K562 (cell line): ENCODE measurements around the gene KAZALD1. TPM values are rescaled to one million over a fixed set of nuclear protein-coding genes. Genes with fewer than 3 reads are reported as not detected.
A peak's percentile ranks its signal among the peaks of the same experiment; 100 is the strongest.

Source experiments
- ATAC-seq: fragments of 200-7000 bp; cut with Tn5 transposase; 3 replicates; pipeline ENCODE4 v1.9.1; 2020; ENCODE audit warnings: moderate library complexity
- BruUV-seq: library from RNA; stranded (reverse); fragments of 400-500 nt; replicated peaks from 2 replicates; lab custom pipeline; 2021; lab: Mats Ljungman, UMichigan
- CTCF ChIA-PET: fragments of 300-600 bp; formaldehyde crosslinking; extraction: SDS; loops from one replicate; lab custom pipeline; 2021; ENCODE audit warnings: low intra/inter-chr PET ratio; lab: Yijun Ruan, JAX
- POLR2A ChIA-PET: fragments of 300-600, 350-650 bp; sonication (Branson Sonifier 250); formaldehyde crosslinking; extraction: SDS; loops from one replicate; lab custom pipeline; 2021; ENCODE audit warnings: antibody characterized with exemption, inconsistent platforms; lab: Yijun Ruan, JAX
- DNase-seq, 4 experiments: peaks; one replicate each; pipeline versions ENCODE4 v3.0.0 to v3.0.0-alpha.2; 2011 to 2018; ENCODE audit warnings: low spot score in 3 of 4, mixed read lengths in 3 of 4; ENCODE audit errors: extremely low read depth in 1 of 4
- FAIRE-seq: peaks from 2 replicates; lab custom pipeline; 2011; peaks lifted over from hg19 to GRCh38; lab: Jason Lieb, UNC
- H2AFZ ChIP-seq: 2 replicates; pipeline ENCODE4 v1.6.0; 2011; ENCODE audit warnings: low read depth, low read length, control low read depth, inconsistent platforms
- H3K27ac ChIP-seq: fragments of 200-600 bp; 3 replicates; pipeline ENCODE4 v1.8.0; 2011; ENCODE audit warnings: low read depth, mild to moderate bottlenecking, control low read depth, inconsistent platforms, low read length, moderate library complexity, mixed read lengths; ENCODE audit errors: extremely low read depth
- H3K27me3 ChIP-seq, 2 experiments: fragments of 300-600 bp in 1 of 2; 2 replicates in 1 of 2; 3 replicates in 1 of 2; pipeline versions ENCODE4 v1.6.0 to v1.8.0; 2011; ENCODE audit warnings: inconsistent platforms in 2 of 2, low read length in 2 of 2, mild to moderate bottlenecking in 1 of 2, mixed read lengths in 1 of 2, moderate library complexity in 1 of 2; ENCODE audit not compliant: control insufficient read depth in 2 of 2, insufficient read depth in 2 of 2
- H3K36me3 ChIP-seq: fragments of 300-600 bp; 3 replicates; pipeline ENCODE4 v1.8.0; 2011; ENCODE audit warnings: mild to moderate bottlenecking, low read length, inconsistent platforms; ENCODE audit not compliant: control insufficient read depth, insufficient read depth
- H3K4me1 ChIP-seq, 2 experiments: fragments of 200-600 bp in 1 of 2; replicated peaks in 1 of 2; 2 replicates in 1 of 2; 3 replicates in 1 of 2; pipeline versions ENCODE4 v1.5.1 to v1.8.0; 2011; ENCODE audit warnings: inconsistent platforms in 2 of 2, low read length in 2 of 2, mild to moderate bottlenecking in 1 of 2, mixed read lengths in 1 of 2, moderate library complexity in 1 of 2; ENCODE audit not compliant: control insufficient read depth in 2 of 2, insufficient read depth in 2 of 2
- H3K4me2 ChIP-seq: 2 replicates; pipeline ENCODE4 v1.6.1; 2011; ENCODE audit warnings: low read length, control low read depth, inconsistent platforms, mixed read lengths; ENCODE audit not compliant: insufficient read depth
- H3K4me3 ChIP-seq: fragments of 200-600 bp; sonication (generic), shearing (Covaris generic); 2 replicates; pipeline ENCODE4 v1.5.1; 2016; ENCODE audit warnings: control low read depth, inconsistent platforms
- H3K79me2 ChIP-seq: fragments of 200-600 bp; 3 replicates; pipeline ENCODE4 v1.8.0; 2011; ENCODE audit warnings: low read length, inconsistent platforms; ENCODE audit not compliant: control insufficient read depth, insufficient read depth
- H3K9ac ChIP-seq, 2 experiments: 2 replicates each; pipeline versions ENCODE4 v1.6.0 to v1.6.1; 2011; ENCODE audit warnings: low read depth in 2 of 2, low read length in 2 of 2, control low read depth in 1 of 2, inconsistent platforms in 1 of 2, mild to moderate bottlenecking in 1 of 2, mixed read lengths in 1 of 2; ENCODE audit not compliant: insufficient read depth in 1 of 2
- H3K9me1 ChIP-seq: one replicate; pipeline ENCODE4 v1.6.0; 2011; ENCODE audit warnings: inconsistent platforms, mild to moderate bottlenecking, low read length, moderate library complexity; ENCODE audit not compliant: control insufficient read depth, insufficient read depth
- H3K9me3 ChIP-seq: replicated peaks from 2 replicates; pipeline ENCODE4 v1.5.1; 2011; ENCODE audit warnings: low read depth, low read length, inconsistent platforms; ENCODE audit not compliant: control insufficient read depth, insufficient read depth
- H4K20me1 ChIP-seq: replicated peaks from 2 replicates; pipeline ENCODE4 v1.6.1; 2011; ENCODE audit warnings: low read length, inconsistent platforms, mixed read lengths; ENCODE audit not compliant: control insufficient read depth, insufficient read depth
- WGBS: fragments of 100-300 bp; shearing (Covaris generic); methylation state at CpG from one replicate; pipeline ENCODE4 v1.1.6; 2016; ENCODE audit warnings: low coverage, mixed read lengths; ENCODE audit not compliant: insufficient coverage; ENCODE audit errors: missing lambda C conversion rate; 5-methylcytosine and 5-hydroxymethylcytosine counted together
- in situ Hi-C: fragments of 300-500 bp; cut with MboI; formaldehyde crosslinking; loops from 4 replicates; pipeline ENCODE4 v1.15.0; 2018; ENCODE audit warnings: inconsistent platforms, mixed read lengths
- intact Hi-C: fragments of 100-400 bp; cut with micrococcal nuclease; formaldehyde crosslinking; loops from 2 replicates; pipeline ENCODE4 v1.14.2; 2022
- polyA plus RNA-seq, 8 experiments: library from polyadenylated mRNA; depleted of rRNA in 4 of 8; stranded (reverse) in 5 of 8; unstranded in 3 of 8; fragments of >200 nt; fragmentation: Nextera tagmentation in 2 of 8; fragmentation: Illumina TruSeq in 1 of 8; extraction: Ambion mirVana in 2 of 8; extraction: Trizol in 1 of 8; gene quantifications; 2 replicates each; pipeline versions ENCODE4 v1.2.1 to v1.2.3, GENCODE V29; 2011 to 2014; ENCODE audit warnings: inconsistent platforms in 1 of 8, missing spikeins in 1 of 8
- total RNA-seq, 7 experiments: library from RNA; depleted of rRNA in 6 of 7; stranded (reverse); fragments of >200 nt in 6 of 7; fragmentation: Illumina TruSeq in 2 of 7; extraction: Trizol in 2 of 7; gene quantifications; 2 replicates each; pipeline versions ENCODE4 v1.2.1 to v1.2.3, GENCODE V29; 2011 to 2021; ENCODE audit warnings: low replicate concordance in 1 of 7
- TF ChIP-seq, protein P1 (sequence below): IDR thresholded peaks from 2 replicates; pipeline ENCODE4 v1.6.1; 2016; ENCODE audit warnings: missing genetic modification characterization, missing compliant biosample characterization
- TF ChIP-seq, protein P2 (sequence below): sonication (generic); formaldehyde crosslinking; IDR thresholded peaks from 2 replicates; pipeline ENCODE4 v1.8.1; 2022; ENCODE audit warnings: missing genetic modification reagents

The KAZALD1 gene
- total and polyA plus RNA-seq, 9 of the 15 experiments (the other 6 are each of a cell fraction or from before 2014, with no cell fraction given): 0.15 to 10.0 (median 4.9) TPM

DNA sequence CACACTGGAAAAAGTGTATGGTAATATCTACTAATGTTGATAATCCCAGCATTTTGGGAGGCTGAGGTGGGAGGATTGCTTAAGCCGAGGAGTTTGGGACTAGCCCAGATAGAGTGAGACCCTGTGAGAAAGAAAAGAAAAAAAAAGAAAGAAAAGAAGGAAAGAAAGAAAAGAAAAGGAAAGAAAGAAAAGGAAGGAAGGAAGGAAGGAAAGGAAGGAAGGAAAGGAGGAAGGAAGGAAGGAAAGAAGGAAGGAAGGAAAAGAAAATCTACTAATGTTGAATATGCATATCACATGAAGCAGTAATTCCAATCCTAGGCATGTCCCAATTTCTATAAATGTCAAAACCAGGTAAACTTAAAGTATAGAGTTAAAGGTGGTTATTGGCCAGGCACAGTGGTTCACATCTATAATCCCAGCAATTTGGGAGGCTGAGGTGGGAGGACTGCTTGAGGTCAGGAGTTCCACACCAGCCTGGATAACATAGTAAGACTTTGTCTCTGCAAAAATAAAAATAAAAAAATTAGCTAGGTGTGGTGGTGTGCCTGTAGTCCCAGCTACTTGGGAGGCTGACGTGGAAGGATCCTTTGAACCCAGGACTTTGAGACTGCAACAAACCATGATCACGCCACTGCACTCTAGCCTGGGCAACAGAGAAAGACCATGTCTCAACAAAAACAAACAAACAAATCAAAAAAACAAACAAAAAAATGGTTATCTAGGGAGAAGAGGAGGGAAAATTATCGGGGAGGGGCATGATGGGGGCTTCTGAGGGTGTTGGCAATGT lies 5.2 kb upstream of the KAZALD1 start:
- ATAC-seq: no peak
- no peak for FAIRE-seq
- WGBS: 96% methylated on average over 3 of the region's 4 CpGs
- H3K79me2 ChIP-seq: peaks cover 51% of the 10 kb centered on the region
- in situ Hi-C loops: no loop called here
- H3K9me1 ChIP-seq: no peaks in the 10 kb centered on the region
- intact Hi-C loops: no loop called here
- H2AFZ ChIP-seq: no peak overlapping the region
- TF ChIP-seq, protein P1, sequence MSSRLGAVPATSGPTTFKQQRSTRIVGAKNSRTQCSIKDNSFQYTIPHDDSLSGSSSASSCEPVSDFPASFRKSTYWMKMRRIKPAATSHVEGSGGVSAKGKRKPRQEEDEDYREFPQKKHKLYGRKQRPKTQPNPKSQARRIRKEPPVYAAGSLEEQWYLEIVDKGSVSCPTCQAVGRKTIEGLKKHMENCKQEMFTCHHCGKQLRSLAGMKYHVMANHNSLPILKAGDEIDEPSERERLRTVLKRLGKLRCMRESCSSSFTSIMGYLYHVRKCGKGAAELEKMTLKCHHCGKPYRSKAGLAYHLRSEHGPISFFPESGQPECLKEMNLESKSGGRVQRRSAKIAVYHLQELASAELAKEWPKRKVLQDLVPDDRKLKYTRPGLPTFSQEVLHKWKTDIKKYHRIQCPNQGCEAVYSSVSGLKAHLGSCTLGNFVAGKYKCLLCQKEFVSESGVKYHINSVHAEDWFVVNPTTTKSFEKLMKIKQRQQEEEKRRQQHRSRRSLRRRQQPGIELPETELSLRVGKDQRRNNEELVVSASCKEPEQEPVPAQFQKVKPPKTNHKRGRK (tag): peak; percentile 58; the same call in 1 of the 2 replicates
- TF ChIP-seq, protein P2, sequence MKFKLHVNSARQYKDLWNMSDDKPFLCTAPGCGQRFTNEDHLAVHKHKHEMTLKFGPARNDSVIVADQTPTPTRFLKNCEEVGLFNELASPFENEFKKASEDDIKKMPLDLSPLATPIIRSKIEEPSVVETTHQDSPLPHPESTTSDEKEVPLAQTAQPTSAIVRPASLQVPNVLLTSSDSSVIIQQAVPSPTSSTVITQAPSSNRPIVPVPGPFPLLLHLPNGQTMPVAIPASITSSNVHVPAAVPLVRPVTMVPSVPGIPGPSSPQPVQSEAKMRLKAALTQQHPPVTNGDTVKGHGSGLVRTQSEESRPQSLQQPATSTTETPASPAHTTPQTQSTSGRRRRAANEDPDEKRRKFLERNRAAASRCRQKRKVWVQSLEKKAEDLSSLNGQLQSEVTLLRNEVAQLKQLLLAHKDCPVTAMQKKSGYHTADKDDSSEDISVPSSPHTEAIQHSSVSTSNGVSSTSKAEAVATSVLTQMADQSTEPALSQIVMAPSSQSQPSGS: no peak
- TF ChIP-seq, all 486 proteins: peak for 1
- peak overlapping the region in 1 of 2 experiments; percentile 17; a peak in 2 of 4 replicates for H3K9ac ChIP-seq
- H3K9me3 ChIP-seq: no peaks in the 10 kb centered on the region
- no peak for DNase-seq
- no peaks in the 10 kb centered on the region for H3K27me3 ChIP-seq
- H4K20me1 ChIP-seq: no peaks in the 10 kb centered on the region
- CTCF ChIA-PET: no interaction called here
- H3K36me3 ChIP-seq: peaks cover 24% of the 10 kb centered on the region; the same call in 2 of the 3 replicates
- H3K27ac ChIP-seq: no peak overlapping the region
- no peak overlapping the region for H3K4me2 ChIP-seq
- peaks cover 3 to 12% of the 10 kb centered on the region in 2 experiments; a peak in 4 of 5 replicates for H3K4me1 ChIP-seq
- H3K4me3 ChIP-seq: no peak overlapping the region
- BruUV-seq: no TSS peak
- POLR2A ChIA-PET: interaction anchor here (0.7 kb wide), 1 partner anchor 15 kb away, joined by 3 read pairs; no protein-coding TSS in a partner anchor
